K562 (cell line): ENCODE data around the gene RPL22. TPM values are rescaled to one million over a fixed set of nuclear protein-coding genes. Genes with fewer than 3 reads are reported as not detected.

Experiments used
- BACH1 ChIP-seq: fragments of 200-800 bp; sonication (Bioruptor generic); IDR thresholded peaks from 2 replicates; pipeline ENCODE4 v1.6.1; 2016; ENCODE audit warnings: missing genetic modification characterization, missing compliant biosample characterization
- BRD4 ChIP-seq: fragments of 200-600 bp; sonication (generic); IDR thresholded peaks from 2 replicates; pipeline ENCODE4 v1.6.1; 2017; ENCODE audit warnings: inconsistent platforms
- BRD9 ChIP-seq: fragments of 450-650 bp; IDR thresholded peaks from 2 replicates; pipeline ENCODE4 v1.6.1; 2018; ENCODE audit warnings: low read depth; ENCODE audit not compliant: partially characterized antibody
- CEBPG ChIP-seq, 3 experiments: fragments of 200-800 bp in 1 of 3; sonication (Bioruptor generic) in 1 of 3; sonication (generic) in 1 of 3; formaldehyde crosslinking in 1 of 3; IDR thresholded peaks in 2 of 3; conservative IDR thresholded peaks in 1 of 3; 2 replicates each; pipeline versions ENCODE4 v1.6.1 to v1.8.0; 2016 to 2022; ENCODE audit warnings: missing compliant biosample characterization in 2 of 3, missing genetic modification characterization in 2 of 3, mild to moderate bottlenecking in 1 of 3, missing genetic modification reagents in 1 of 3
- DEAF1 ChIP-seq: fragments of 450-650 bp; formaldehyde crosslinking; IDR thresholded peaks from 2 replicates; pipeline ENCODE4 v1.4.0; 2020; ENCODE audit warnings: mild to moderate bottlenecking, moderate library complexity
- ELF4 ChIP-seq: fragments of 450-650 bp; formaldehyde crosslinking; IDR thresholded peaks from 2 replicates; pipeline ENCODE4 v1.4.0; 2022; ENCODE audit warnings: missing genetic modification characterization
- ERF ChIP-seq: fragments of 450-650 bp; formaldehyde crosslinking; IDR thresholded peaks from 2 replicates; pipeline ENCODE4 v1.4.0; 2020; ENCODE audit warnings: mild to moderate bottlenecking, mixed read lengths
- EZH2 ChIP-seq: IDR thresholded peaks from 2 replicates; pipeline ENCODE4 v1.6.1; 2012; ENCODE audit warnings: low read depth, mild to moderate bottlenecking, inconsistent platforms, low read length, borderline replicate concordance
- GATAD2B ChIP-seq: fragments of 450-650 bp; IDR thresholded peaks from 2 replicates; pipeline ENCODE4 v1.6.1; 2017; ENCODE audit warnings: mild to moderate bottlenecking, borderline replicate concordance
- IRF1 ChIP-seq: sonication (generic); formaldehyde crosslinking; IDR thresholded peaks from 2 replicates; pipeline ENCODE4 v1.8.0; 2022; ENCODE audit warnings: missing genetic modification reagents, mild to moderate bottlenecking, borderline replicate concordance
- MAFK ChIP-seq: IDR thresholded peaks from 2 replicates; pipeline ENCODE4 v1.6.1; 2011; ENCODE audit warnings: low read length, improper control_type of control experiment
- MLLT1 ChIP-seq, 2 experiments: fragments of 450-650 bp; IDR thresholded peaks; 2 replicates each; pipeline ENCODE4 v1.6.1; 2016
- NFIC ChIP-seq: fragments of 450-650 bp; IDR thresholded peaks from 2 replicates; pipeline ENCODE4 v1.6.1; 2017; ENCODE audit warnings: mild to moderate bottlenecking, inconsistent platforms
- NONO ChIP-seq, 2 experiments: fragments of 200-400 bp in 1 of 2; fragments of 450-650 bp in 1 of 2; formaldehyde crosslinking in 1 of 2; IDR thresholded peaks; 2 replicates each; pipeline ENCODE4 v1.6.1; 2017; ENCODE audit warnings: low read depth in 2 of 2, mild to moderate bottlenecking in 2 of 2, moderate library complexity in 2 of 2, low read length in 1 of 2
- PTBP1 ChIP-seq: fragments of 200-400 bp; formaldehyde crosslinking; IDR thresholded peaks from 2 replicates; pipeline ENCODE4 v1.6.1; 2017; ENCODE audit warnings: low read depth, low read length
- RBM22 ChIP-seq: fragments of 200-400 bp; formaldehyde crosslinking; IDR thresholded peaks from 2 replicates; pipeline ENCODE4 v1.6.1; 2018; ENCODE audit warnings: low read length, low read depth; ENCODE audit not compliant: poor library complexity, severe bottlenecking
- RFX5 ChIP-seq: IDR thresholded peaks from 2 replicates; pipeline ENCODE4 v1.6.1; 2011; ENCODE audit warnings: low read depth, mild to moderate bottlenecking, improper control_type of control experiment, low read length
- TEAD1 ChIP-seq, 2 experiments: fragments of 450-650 bp in 1 of 2; sonication (generic) in 1 of 2; formaldehyde crosslinking; IDR thresholded peaks; 2 replicates each; pipeline versions ENCODE4 v1.4.0 to v1.8.0; 2020 to 2022; ENCODE audit warnings: mild to moderate bottlenecking in 2 of 2, missing genetic modification reagents in 1 of 2
- ZBTB12 ChIP-seq: fragments of 250-450 bp; sonication (Bioruptor Pico); IDR thresholded peaks from 2 replicates; pipeline ENCODE4 v1.4.0; 2020
- ZNF184 ChIP-seq: sonication (generic); formaldehyde crosslinking; IDR thresholded peaks from 2 replicates; pipeline ENCODE4 v1.5.0; 2020; ENCODE audit warnings: missing genetic modification reagents
- ZNF277 ChIP-seq: fragments of 250-450 bp; sonication (Bioruptor Pico); IDR thresholded peaks from 2 replicates; pipeline ENCODE4 v1.8.0; 2022; ENCODE audit warnings: inconsistent platforms, mild to moderate bottlenecking, moderate library complexity, borderline replicate concordance
- polyA plus RNA-seq, 8 experiments: library from polyadenylated mRNA; depleted of rRNA in 4 of 8; stranded (reverse) in 5 of 8; unstranded in 3 of 8; fragments of >200 nt; fragmentation: Nextera tagmentation in 2 of 8; fragmentation: Illumina TruSeq in 1 of 8; extraction: Ambion mirVana in 2 of 8; extraction: Trizol in 1 of 8; gene quantifications; 2 replicates each; pipeline versions ENCODE4 v1.2.1 to v1.2.3, GENCODE V29; 2011 to 2014; ENCODE audit warnings: inconsistent platforms in 1 of 8, missing spikeins in 1 of 8
- total RNA-seq, 7 experiments: library from RNA; depleted of rRNA in 6 of 7; stranded (reverse); fragments of >200 nt in 6 of 7; fragmentation: Illumina TruSeq in 2 of 7; extraction: Trizol in 2 of 7; gene quantifications; 2 replicates each; pipeline versions ENCODE4 v1.2.1 to v1.2.3, GENCODE V29; 2011 to 2021; ENCODE audit warnings: low replicate concordance in 1 of 7

Gene RPL22
- total and polyA plus RNA-seq, 9 of the 15 experiments (the other 6 are each of a cell fraction or from before 2014, with no cell fraction given) = 467 to 1,165 (median 607) TPM

GRCh38 chr1:6245086-6245868, 45.9 kb upstream of the RPL22 start (continued):
- TF ChIP-seq DEAF1 (CRISPR knock-in tag) (peak; percentile 87), CEBPG (CRISPR knock-in tag; IDR thresholded peaks at IDR 0.05) (peak; percentile 54; the same call in 1 of the 2 replicates), CEBPG (tag; conservative IDR thresholded peaks at IDR 0.05 in 1 of 2, IDR thresholded peaks at IDR 0.05 in 1 of 2) (no peak), NONO (IDR thresholded peaks at IDR 0.05; ENCODE audit: low read depth in 2 of 2, low read length in 1 of 2) (0 out of 4 replicates have a peak, but pooled peaks of 1 of the 2 experiments have one; percentile 47), ZBTB12 (CRISPR knock-in tag) (peak; percentile 55; the same call in 1 of the 2 replicates), ERF (CRISPR knock-in tag) (peak; percentile 65; the same call in 1 of the 2 replicates), PTBP1 (no peak), ELF4 (CRISPR knock-in tag) (peak; percentile 48; the same call in 1 of the 2 replicates), ZNF184 (CRISPR knock-in tag) (no peak; the same call in 1 of the 2 replicates), RBM22 (peak; percentile 64), EZH2 (no peak), BRD4 (no peak), RFX5 (no peak), MLLT1 (IDR thresholded peaks at IDR 0.05) (no peak), GATAD2B (peak; percentile 84), MAFK (no peak), BRD9 (no peak), NFIC (peak; percentile 69), ZNF277 (CRISPR knock-in tag) (no peak), IRF1 (peak; percentile 82; the same call in 1 of the 2 replicates), TEAD1 (CRISPR knock-in tag; IDR thresholded peaks at IDR 0.05) (peak; percentile 59 to 96; a peak in 3 of 4 replicates), BACH1 (tag) (no peak)
